Mammary epithelial cell (primary cell): ENCODE measurements around the gene ANK3.

Experiments
- CTCF ChIP-seq, 2 donors: IDR thresholded peaks in 1 of 2; conservative IDR thresholded peaks in 1 of 2; 2 replicates each; pipeline ENCODE4 v1.5.1; 2011 to 2012; ENCODE audit warnings: inconsistent platforms in 2 of 2, low read length in 2 of 2, mild to moderate bottlenecking in 2 of 2, control low read depth in 1 of 2, low read depth in 1 of 2; ENCODE audit not compliant: insufficient read depth in 1 of 2; ENCODE audit errors: extremely low read depth in 1 of 2
- EZH2 ChIP-seq: IDR thresholded peaks from 2 replicates; pipeline ENCODE4 v1.6.1; 2012; ENCODE audit warnings: low read length, inconsistent platforms, borderline replicate concordance

- TF ChIP-seq CTCF (conservative IDR thresholded peaks at IDR 0.05 in 1 of 2, IDR thresholded peaks at IDR 0.05 in 1 of 2; ENCODE audit: extremely low read depth in 1 of 2, insufficient read depth in 1 of 2, low read depth in 1 of 2, low read length in 2 of 2): no peak
- no peak for TF ChIP-seq EZH2
Measured at GRCh38 chr10:60293581-60294175, 96.0 kb downstream of the ANK3 start.
